Activated CD8-positive, alpha-beta T cell treated with anti-CD3 and anti-CD28 coated beads for 36 hours (primary cell): Measurements from ENCODE around the gene ANKRD10. TPM values are rescaled to one million over a fixed set of nuclear protein-coding genes. Genes with fewer than 3 reads are reported as not detected.

Experiments
- ATAC-seq: fragments of 200-7000 bp; cut with Tn5 transposase; one replicate; pipeline ENCODE4 v1.10.0; 2021; ENCODE audit warnings: mild to moderate bottlenecking, moderate library complexity
- CTCF ChIA-PET: fragments of 350-600 bp; sonication (Branson Sonifier 250); formaldehyde crosslinking; loops from one replicate; lab custom pipeline; 2021; ENCODE audit warnings: antibody characterized with exemption; lab: Charles Lee
- POLR2A ChIA-PET: fragments of 350-600 bp; sonication (Branson Sonifier 250); formaldehyde crosslinking; loops from one replicate; lab custom pipeline; 2021; ENCODE audit warnings: antibody characterized with exemption; lab: Charles Lee
- DNase-seq: peaks from one replicate; pipeline ENCODE4 v3.0.0-alpha.2; 2020
- H3K27ac Mint-ChIP-seq: one replicate; pipeline ENCODE4 v1.8.0; 2021; ENCODE audit warnings: mild to moderate bottlenecking, mixed read lengths
- H3K27me3 Mint-ChIP-seq: one replicate; pipeline ENCODE4 v1.8.0; 2021; ENCODE audit warnings: mixed read lengths
- H3K36me3 Mint-ChIP-seq: one replicate; pipeline ENCODE4 v1.8.0; 2021; ENCODE audit warnings: low read depth, mixed read lengths
- H3K4me1 Mint-ChIP-seq: one replicate; pipeline ENCODE4 v1.8.0; 2021; ENCODE audit warnings: low read depth, mixed read lengths
- H3K4me3 Mint-ChIP-seq: one replicate; pipeline ENCODE4 v1.8.0; 2021; ENCODE audit warnings: mild to moderate bottlenecking, moderate library complexity, mixed read lengths
- H3K9me3 Mint-ChIP-seq: one replicate; pipeline ENCODE4 v1.8.0; 2021; ENCODE audit warnings: mixed read lengths
- intact Hi-C: fragments of 100-400 bp; cut with micrococcal nuclease; formaldehyde crosslinking; loops from one replicate; pipeline ENCODE4 v1.10.0; 2022
- total RNA-seq, 2 experiments: library from RNA; stranded (reverse); gene quantifications; one replicate each; pipeline ENCODE4 v1.2.3, GENCODE V29; 2021
- TF ChIP-seq, protein P1 (sequence below): fragments of 200-600 bp; IDR thresholded peaks from one replicate; pipeline ENCODE4 v1.8.0; 2022; ENCODE audit warnings: antibody characterized with exemption, mild to moderate bottlenecking

Gene ANKRD10
- total RNA-seq, 2 experiments from 2014 or later: 81.6 to 86.1 TPM

DNA sequence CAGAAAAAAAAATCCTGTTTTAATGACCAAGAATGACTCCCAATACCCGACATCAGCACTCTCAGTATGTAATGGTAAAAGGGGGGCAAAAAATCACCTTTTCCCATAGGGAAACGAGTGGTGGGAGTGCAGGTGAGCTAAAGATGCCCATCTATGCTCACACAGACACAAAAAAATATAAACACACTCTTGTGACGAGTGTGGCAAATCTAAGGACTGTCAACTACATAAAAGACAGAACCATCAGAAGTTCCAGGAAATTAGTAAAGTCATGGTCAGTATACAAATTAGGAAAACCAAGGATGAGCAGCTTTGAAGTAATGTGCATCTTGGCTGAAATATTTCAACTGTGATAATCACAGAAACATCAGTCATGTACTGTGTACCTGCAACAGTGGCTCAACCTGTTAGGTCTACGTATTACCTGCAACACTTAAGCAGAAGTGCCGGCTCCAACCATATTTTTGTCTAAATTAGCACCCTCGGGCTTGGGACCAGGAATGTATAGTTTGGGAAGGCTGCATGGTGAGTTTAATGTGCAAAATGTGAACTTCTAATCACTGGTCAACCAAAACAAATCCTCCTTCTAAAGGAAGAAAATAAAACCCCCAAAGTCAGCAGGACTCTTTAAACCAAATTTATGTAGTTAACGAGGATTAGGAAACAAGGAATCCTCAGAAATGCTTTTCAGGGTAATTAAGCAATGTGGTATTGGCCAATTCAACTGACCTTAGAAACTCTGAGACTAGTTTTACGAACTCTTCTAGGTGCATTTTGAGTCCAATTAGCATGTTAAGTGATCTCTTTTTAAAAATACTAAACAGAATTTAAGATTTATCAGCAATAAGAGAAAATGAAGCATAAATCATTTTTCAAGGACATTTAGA, 24.3 kb downstream of the ANKRD10 start:
- no peaks in the 10 kb centered on the region for H3K27me3 Mint-ChIP-seq
- H3K27ac Mint-ChIP-seq: no peak overlapping the region
- H3K9me3 Mint-ChIP-seq: no peaks in the 10 kb centered on the region
- ChIA-PET POLR2A (no interaction called here), CTCF (interaction anchor here (1.1 kb wide), 1 partner anchor 177 kb away, joined by 3 read pairs; no protein-coding TSS in a partner anchor)
- H3K36me3 Mint-ChIP-seq: peaks cover 14% of the 10 kb centered on the region
- ATAC-seq (no peak), DNase-seq (no peak)
- TF ChIP-seq, protein P1, sequence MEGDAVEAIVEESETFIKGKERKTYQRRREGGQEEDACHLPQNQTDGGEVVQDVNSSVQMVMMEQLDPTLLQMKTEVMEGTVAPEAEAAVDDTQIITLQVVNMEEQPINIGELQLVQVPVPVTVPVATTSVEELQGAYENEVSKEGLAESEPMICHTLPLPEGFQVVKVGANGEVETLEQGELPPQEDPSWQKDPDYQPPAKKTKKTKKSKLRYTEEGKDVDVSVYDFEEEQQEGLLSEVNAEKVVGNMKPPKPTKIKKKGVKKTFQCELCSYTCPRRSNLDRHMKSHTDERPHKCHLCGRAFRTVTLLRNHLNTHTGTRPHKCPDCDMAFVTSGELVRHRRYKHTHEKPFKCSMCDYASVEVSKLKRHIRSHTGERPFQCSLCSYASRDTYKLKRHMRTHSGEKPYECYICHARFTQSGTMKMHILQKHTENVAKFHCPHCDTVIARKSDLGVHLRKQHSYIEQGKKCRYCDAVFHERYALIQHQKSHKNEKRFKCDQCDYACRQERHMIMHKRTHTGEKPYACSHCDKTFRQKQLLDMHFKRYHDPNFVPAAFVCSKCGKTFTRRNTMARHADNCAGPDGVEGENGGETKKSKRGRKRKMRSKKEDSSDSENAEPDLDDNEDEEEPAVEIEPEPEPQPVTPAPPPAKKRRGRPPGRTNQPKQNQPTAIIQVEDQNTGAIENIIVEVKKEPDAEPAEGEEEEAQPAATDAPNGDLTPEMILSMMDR: no peak
- no peaks in the 10 kb centered on the region for H3K4me1 Mint-ChIP-seq
- H3K4me3 Mint-ChIP-seq: no peak overlapping the region
- intact Hi-C loops: no loop called here

DNA sequence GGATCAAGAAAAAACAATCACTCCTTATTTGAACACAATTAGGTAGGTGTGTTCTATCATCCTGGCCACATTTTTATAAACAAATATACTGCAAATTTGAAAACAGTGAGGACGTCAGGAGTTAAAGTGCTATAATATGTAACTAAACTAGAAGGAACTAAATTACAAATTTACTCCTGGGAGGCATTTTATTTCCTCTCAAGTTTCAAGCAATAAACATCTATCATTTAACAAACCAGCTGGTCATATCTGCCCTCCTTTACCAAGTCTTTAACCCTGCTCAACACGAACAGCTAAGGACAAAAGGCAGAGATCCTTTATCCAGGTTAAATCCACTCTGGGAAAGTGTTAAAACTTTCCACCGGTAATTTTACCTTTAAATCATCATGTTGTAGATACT, 26.5 kb downstream of the ANKRD10 start:
- Mint-ChIP-seq H3K4me1 (peaks cover 5% of the 10 kb centered on the region), H3K27ac (no peak overlapping the region), H3K27me3 (no peaks in the 10 kb centered on the region), H3K4me3 (no peak overlapping the region), H3K36me3 (peaks cover 11% of the 10 kb centered on the region), H3K9me3 (no peaks in the 10 kb centered on the region)
- no peak for ATAC-seq
- no peak for DNase-seq
- intact Hi-C loops: no loop called here
- CTCF ChIA-PET: no interaction called here
- TF ChIP-seq, protein P1: no peak
- POLR2A ChIA-PET: no interaction called here

- no peak overlapping the region for H3K27ac Mint-ChIP-seq
Measured at GRCh38 chr13:110887597-110888333, 27.1 kb downstream of the ANKRD10 start.

DNA sequence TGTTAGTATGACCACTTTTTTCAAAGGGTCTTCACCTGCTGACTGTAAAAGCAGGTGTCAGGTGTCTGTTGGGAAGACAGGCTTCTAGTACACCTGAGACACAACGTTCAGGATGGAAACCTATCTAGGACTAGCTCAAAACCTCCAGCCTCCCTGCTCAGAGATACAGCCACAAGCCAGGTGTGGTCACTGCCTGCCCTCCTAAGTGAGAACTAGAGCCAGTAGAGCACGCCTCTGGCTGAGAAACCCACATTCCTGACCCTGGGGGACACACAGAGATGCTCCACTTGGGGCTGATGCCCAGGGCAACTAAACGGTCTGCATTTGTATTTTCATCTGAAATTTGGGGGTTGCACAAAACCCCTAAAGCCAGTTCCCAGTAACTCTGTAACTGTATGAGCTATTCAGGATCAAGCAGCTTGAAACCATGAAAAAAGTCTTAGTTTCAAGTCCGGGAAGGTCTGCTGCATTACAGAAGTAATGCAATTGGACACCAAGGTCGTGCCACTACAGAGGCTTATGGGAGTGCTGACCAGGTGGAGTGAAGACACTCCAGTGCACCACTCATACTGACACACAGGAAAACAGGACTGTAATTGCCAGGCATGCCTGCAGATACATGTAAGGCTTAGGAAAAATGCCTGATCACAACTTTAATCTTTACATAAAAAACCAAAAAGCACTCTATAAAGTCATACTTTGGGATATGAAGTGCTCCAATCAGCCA, 27.8 kb downstream of the ANKRD10 start:
- peak; percentile 11 for ATAC-seq
- H3K36me3 Mint-ChIP-seq: peaks cover 3% of the 10 kb centered on the region
- DNase-seq: no peak
- no peaks in the 10 kb centered on the region for H3K27me3 Mint-ChIP-seq
- TF ChIP-seq, protein P1: no peak
- no peak overlapping the region for H3K27ac Mint-ChIP-seq
- no peaks in the 10 kb centered on the region for H3K9me3 Mint-ChIP-seq
- ChIA-PET POLR2A (interaction anchor here (1.4 kb wide), 1 partner anchor 11 kb away, joined by 3 read pairs; no protein-coding TSS in a partner anchor), CTCF (no interaction called here)
- intact Hi-C loops: no loop called here
- H3K4me3 Mint-ChIP-seq: no peak overlapping the region
- peaks cover 7% of the 10 kb centered on the region for H3K4me1 Mint-ChIP-seq

More at GRCh38 chr13:110887597-110888333, 27.1 kb downstream of the ANKRD10 start:
- CTCF ChIA-PET: no interaction called here
- Mint-ChIP-seq H3K36me3 (peaks cover 6% of the 10 kb centered on the region), H3K9me3 (no peaks in the 10 kb centered on the region), H3K4me1 (peaks cover 7% of the 10 kb centered on the region), H3K4me3 (no peak overlapping the region), H3K27me3 (no peaks in the 10 kb centered on the region)
- intact Hi-C loops: no loop called here
- DNase-seq: no peak
- POLR2A ChIA-PET: no interaction called here
- ATAC-seq: peak; percentile 37
- TF ChIP-seq, protein P1: no peak
